ENCODE results near the gene SLC30A1.

The SLC30A1 gene

DNA sequence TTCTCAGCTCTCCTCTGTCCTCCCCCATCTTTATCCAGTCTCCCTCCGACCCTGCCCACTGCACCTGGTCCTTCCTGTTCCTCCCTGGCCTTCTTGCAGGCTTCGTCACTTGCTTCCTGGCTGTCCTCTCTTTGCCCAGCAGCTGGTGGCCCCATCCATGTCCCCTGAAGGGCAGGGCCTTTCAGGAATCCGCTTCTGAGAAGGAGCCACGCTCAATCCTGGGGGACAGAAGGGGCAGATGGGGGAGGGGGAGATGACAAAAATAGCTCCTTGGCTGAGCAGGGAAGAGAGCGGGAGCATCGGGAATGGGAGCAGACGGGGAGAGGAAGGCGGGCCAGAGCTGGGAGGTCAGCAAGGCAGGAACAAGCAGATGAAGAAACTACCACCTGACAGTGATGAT is 40.7 kb downstream of the SLC30A1 start:
- TF ChIP-seq, protein P1, sequence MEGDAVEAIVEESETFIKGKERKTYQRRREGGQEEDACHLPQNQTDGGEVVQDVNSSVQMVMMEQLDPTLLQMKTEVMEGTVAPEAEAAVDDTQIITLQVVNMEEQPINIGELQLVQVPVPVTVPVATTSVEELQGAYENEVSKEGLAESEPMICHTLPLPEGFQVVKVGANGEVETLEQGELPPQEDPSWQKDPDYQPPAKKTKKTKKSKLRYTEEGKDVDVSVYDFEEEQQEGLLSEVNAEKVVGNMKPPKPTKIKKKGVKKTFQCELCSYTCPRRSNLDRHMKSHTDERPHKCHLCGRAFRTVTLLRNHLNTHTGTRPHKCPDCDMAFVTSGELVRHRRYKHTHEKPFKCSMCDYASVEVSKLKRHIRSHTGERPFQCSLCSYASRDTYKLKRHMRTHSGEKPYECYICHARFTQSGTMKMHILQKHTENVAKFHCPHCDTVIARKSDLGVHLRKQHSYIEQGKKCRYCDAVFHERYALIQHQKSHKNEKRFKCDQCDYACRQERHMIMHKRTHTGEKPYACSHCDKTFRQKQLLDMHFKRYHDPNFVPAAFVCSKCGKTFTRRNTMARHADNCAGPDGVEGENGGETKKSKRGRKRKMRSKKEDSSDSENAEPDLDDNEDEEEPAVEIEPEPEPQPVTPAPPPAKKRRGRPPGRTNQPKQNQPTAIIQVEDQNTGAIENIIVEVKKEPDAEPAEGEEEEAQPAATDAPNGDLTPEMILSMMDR (IDR thresholded peaks at IDR 0.05; ENCODE audit: low read depth, low read length, missing control alignments), result no peak
- in situ Hi-C loops (cut with HindIII; ENCODE audit: low sequenced_read_pairs), result no loop called here
- DNase-seq (ENCODE audit: low read depth), result no peak
- no peak overlapping the region for H3K4me3 ChIP-seq (ENCODE audit: low read depth, low read length)

DNA sequence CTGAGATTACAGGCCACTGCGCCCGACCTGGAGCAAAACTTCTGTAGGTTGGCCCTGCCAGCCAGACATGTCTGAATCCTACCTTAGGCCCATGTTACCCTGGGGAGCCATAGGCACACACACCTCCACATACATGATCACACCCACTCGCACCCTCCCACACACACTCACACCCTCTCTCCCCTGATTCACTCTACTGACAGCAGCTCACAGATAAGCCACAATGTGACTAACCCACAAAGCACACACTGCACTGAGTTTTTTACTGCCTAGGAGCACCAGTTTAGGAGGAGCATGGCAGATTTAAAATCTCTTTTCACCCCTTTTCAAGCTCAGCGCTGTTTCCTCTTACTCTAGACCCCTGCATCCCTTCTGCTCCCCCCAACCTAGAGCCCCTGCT is 41.7 kb downstream of the SLC30A1 start:
- in situ Hi-C loops (cut with HindIII; ENCODE audit: low sequenced_read_pairs), result no loop called here
- no peak for DNase-seq (ENCODE audit: low read depth)
- TF ChIP-seq, protein P1 (IDR thresholded peaks at IDR 0.05; ENCODE audit: low read depth, low read length, missing control alignments), result no peak
- no peak overlapping the region for H3K4me3 ChIP-seq (ENCODE audit: low read depth, low read length)

DNA sequence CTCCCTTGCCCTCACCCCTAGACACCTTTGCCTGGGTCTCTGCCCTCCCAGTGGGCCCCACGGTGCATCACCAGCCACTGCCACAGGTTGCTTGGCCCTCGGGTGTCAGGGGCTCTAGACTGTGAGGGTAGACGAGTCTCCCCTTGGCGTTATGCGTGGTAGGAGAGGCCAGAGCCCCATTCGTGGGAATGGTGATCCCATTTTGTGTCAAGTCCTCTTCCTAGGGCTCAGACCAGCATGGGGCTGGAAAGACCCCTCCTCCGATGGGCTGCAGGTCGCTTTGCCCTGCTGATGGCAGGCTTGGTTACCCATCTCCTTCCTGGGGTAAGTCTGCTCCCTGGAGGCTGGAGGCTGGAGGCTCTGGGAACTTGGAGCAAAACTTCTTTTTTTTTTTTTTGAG is 42.4 kb downstream of the SLC30A1 start:
- DNase-seq (ENCODE audit: low read depth), result no peak
- TF ChIP-seq, protein P1 (IDR thresholded peaks at IDR 0.05; ENCODE audit: low read depth, low read length, missing control alignments), result no peak
- no peak overlapping the region for H3K4me3 ChIP-seq (ENCODE audit: low read depth, low read length)
- in situ Hi-C loops (cut with HindIII; ENCODE audit: low sequenced_read_pairs), result no loop called here

DNA sequence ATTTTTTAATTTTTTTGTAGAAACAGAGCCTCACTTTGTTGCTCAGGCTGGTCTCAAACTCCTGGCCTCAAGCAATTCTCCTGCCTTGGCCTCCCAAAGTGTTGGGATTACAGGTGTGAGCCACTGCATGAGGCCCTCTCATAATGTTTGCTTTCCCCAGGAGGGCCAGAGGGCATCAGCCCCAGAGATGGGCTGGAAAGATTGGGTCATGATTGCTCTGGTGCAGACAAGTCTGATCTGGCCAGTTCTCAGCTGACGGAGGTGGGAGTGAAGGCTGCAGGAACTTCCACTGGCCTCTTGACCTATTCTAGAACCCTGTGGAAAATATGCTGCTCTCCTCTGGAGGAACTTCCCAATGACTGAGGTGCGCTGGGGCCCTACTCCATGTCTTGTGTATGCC is 43.6 kb downstream of the SLC30A1 start:
- H3K4me3 ChIP-seq (ENCODE audit: low read depth, low read length), result no peak overlapping the region

DNA sequence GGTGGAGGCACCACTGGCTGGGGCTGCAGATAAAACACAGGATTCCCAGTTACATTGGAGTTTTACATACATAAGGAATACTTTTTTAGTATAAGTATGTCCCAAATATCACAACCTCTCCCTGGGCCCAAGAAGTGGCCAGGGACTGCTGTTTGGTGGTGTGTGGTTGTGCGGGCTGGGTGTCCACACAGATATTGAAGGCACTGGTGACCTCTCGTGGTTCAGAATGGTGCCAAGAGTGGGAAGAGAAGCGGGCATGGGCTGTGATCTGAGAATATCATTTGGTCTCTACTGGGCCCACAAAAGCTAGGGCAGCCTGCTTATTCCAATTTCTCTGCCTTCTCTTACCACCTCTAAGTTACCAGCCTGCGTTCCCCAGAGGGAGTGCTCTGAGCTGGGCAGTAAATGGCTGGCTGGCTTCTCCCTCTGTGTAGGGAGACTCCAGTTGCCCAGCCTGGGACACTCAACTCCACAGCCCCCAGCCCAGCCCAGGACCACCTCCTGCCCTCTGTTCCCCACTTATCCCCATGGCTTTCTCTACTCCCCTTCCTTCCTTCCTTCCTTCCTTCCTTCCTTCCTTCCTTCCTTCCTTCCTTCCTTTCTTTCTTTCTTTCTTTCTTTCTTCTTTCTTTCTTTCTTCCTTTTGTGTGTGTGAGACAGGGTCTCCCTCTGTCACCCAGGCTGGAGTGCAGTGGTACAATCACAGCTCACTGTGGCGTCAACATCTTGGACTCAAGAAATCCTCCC is 44.2 kb downstream of the SLC30A1 start:
- no peak overlapping the region for H3K4me3 ChIP-seq (ENCODE audit: low read depth, low read length)
- TF ChIP-seq, protein P1 (IDR thresholded peaks at IDR 0.05; ENCODE audit: low read depth, low read length, missing control alignments), result no peak
- no peak for DNase-seq (ENCODE audit: low read depth)
- in situ Hi-C loops (cut with HindIII; ENCODE audit: low sequenced_read_pairs), result no loop called here

More for the DNA sequence above, 43.6 kb downstream of the SLC30A1 start:
- no peak for DNase-seq (ENCODE audit: low read depth)
- in situ Hi-C loops (cut with HindIII; ENCODE audit: low sequenced_read_pairs), result no loop called here
- TF ChIP-seq, protein P1 (IDR thresholded peaks at IDR 0.05; ENCODE audit: low read depth, low read length, missing control alignments), result no peak

DNA sequence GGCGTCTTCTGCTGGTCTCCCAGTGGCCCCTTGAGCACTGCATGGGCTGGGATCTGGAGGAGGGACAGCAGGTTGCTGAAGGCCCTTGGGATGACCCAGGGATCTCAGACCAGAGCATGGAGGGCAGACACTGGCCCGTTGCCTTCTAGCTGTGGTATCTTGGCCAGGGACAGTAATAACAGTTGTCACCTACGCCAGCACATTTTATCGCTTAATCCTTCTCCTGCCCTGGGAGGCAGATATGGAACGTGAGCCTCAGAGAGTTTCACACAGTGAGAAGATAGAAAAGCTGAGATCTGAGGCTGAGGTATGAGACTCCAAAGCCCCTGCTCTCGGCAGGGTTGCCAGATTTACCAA is 46.9 kb downstream of the SLC30A1 start:
- no peak for DNase-seq (ENCODE audit: low read depth)
- H3K4me3 ChIP-seq (ENCODE audit: low read depth, low read length), result no peak overlapping the region
- TF ChIP-seq, protein P1 (IDR thresholded peaks at IDR 0.05; ENCODE audit: low read depth, low read length, missing control alignments), result no peak
- in situ Hi-C loops (cut with HindIII; ENCODE audit: low sequenced_read_pairs), result no loop called here

Measured in astrocyte of the cerebellum (primary cell).